Esophagus mucosa (tissue), 1 donor: Measurements from ENCODE around the gene PHYHIPL. TPM values are rescaled to one million over a fixed set of nuclear protein-coding genes. Genes with fewer than 3 reads are reported as not detected.

Source experiments
- total RNA-seq: library from RNA; stranded (reverse); gene quantifications from one replicate; pipeline ENCODE4 v1.2.4, GENCODE V29; 2023
- donor health status: DM: yes; HTN: yes; CAD: no.

The PHYHIPL gene
- total RNA-seq, 1 donor from 2014 or later = not detected

Other genes starting within 250 kb of the PHYHIPL start
- 2.1 TPM for gene FAM13C, start 185.9 kb downstream of the PHYHIPL start, total RNA-seq